Stimulated activated CD4-positive, alpha-beta T cell treated with anti-CD3 and anti-CD28 coated beads, Interleukin-2, amount 100 ng/mL, for 24 hours (primary cell): Measurements from ENCODE around the gene INSL3.

Source experiments
- DNase-seq, 2 donors: peaks; one replicate each; pipeline ENCODE4 v3.0.0-alpha.2; 2020

The INSL3 gene

DNA sequence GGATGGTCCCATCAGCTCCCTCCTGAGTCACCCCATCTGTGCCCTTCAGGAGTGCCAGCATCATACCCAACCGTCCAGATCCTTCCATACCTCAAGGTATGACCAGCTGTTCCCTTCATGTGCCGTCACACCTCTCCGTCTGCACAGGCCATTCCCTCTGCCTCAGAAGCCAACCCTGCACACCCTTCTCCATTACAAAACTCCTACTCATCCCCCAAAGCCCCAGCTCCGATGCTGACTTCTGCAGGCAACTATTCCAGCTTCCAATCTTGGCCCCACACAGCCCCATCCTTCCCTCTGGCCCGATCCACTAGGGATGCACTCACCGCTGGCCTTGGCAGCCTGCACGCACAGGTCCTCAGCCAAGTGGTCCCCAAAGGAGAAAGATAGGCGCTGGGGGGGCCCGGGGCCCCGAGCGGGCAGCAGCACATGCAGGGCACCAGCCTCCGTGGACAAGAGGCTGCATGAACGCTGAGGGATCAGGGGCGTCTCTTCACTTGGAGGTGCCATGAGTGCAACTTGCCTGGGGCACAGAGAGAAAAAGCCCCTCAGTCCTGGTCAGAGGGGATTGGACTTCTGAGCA lies 22.7 kb upstream of the INSL3 start:
- DNase-seq = no peak

DNA sequence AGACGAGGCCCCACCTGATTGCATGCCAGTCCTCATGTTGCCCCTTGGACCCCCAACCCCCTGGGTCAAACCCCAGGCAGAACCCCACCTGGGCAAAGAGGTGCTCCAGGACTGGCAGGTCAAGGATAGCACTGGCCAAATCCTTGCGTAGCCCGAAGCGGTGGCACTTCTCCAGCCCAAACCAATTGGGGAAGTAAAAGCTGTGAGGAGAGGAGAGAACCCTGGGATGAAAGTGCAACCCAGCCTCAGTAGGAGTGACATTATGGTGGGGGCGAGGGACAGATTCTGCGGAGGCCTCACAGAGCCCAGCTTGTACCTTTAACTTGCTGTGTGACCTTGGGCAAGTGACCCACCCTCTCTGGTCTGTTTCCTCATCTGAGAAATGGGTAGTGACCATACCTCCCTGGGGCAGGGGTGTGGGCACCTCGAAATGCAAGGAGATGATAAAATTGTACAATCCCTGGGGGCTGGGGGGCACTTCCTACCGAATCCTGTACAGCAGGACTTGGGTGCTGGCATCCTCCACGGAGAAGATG lies 22.0 kb upstream of the INSL3 start:
- DNase-seq = no peak

DNA sequence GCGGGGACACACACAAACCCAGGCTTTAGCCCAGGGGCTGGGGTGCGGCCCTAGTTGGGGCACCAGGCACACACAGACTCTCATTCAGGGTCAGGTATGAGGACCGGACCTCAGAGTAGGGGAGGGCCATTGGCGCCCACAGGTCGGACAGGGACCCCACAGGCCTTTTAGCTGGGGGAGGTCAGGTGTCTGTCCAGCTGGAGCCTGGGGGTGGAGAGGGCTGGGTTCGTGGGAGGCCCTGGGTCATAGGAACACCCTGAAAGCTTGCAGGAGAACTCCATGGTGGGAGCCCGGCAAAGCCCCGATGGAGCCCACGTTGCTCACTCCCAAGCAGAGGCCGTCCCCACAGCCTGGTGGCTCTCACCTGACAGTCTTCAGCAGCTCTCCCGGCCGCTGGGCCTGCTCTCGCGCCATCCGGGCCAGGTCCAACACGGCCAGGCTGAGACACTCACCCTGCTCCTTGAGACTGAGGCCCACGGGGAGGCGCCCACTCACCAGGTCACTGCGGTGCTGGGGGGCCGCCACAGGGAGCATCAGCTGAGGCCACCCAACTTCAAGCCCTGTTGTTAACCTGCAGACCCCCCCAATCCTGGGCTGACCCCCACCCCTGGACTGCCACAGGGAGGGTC lies 21.5 kb upstream of the INSL3 start:
- DNase-seq = no peak

DNA sequence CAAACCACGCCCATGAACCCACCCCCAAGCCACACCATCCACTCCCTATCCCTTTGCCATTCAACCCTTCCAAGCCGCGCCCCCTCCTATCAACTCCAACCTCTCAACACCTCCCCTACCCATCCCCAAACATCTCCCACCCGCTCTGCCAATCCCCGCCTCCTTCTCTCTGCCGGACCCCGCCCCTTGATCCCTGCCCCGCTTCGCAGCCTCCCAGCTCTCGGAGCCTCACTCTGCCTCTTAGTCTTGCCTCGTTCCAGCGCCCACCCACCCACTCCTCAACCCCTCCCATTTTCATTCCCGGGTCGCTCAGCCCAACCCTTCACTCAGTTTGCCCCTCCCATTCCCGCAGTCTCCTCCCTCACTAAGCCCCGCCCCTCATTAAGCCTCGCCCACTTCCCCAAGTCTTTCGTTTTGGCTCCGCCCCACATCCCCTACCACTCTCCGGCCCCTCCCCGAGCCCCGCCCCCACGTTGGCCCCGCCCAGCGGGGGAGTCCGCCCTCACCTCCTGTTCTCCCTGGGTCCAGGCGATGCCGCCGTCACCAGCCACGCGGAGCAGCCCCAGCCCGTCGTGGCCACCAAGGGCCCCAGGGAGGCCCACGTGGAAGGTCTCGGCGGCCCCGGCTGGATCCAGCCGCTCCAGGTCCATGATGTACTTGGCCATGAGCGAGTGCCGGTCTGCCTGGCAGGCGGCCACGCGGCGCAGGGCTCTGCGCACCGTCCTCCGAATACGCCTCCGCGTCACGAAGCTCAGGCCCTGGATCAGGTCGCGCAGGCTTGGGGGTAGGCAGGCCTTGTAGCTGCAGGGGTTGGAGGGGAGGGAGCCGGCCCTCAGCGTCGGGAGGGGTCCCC lies 20.7 kb upstream of the INSL3 start:
- DNase-seq = peak; percentile 71 to 81

DNA sequence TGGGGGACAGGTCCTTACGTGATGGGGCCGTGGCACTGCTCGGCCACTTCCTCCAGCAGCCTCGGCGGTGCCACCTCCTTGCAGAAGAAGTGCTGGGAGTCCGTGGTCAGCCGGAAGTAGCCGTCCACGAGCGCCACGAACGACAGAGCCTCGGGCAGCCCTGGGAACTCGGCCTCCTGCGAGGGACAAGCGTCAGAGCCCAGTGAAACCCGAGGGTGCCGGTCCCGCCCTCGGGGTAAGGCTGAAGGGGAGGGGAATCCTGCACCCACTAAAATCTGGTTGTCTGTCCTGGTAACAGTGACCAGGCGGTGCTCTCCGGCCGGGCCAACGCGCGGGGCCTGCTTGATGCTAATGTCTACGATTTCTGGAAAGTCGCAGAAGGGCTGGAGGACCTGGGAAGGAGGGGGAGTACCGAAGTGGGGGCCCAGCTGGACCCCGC lies 20.1 kb upstream of the INSL3 start:
- no peak for DNase-seq

DNA sequence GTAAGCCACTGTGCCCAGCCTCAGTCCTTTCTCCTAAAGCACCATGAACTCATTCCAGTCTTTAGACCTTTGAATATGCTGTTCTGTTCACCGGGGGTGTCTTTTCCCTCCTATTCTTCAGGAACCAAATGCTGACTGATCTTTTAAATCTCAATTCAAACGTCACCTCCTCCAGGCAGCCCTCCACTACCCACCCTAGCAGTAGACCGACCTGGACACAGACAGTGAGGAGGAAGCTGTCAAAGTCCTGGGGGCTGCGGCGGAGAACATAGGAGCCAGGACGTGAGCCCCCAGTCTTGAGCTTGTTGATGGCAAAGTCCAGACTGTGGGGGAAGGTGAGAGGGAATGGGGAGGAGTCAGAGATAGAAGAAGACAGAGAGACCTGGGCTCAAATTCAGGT lies 18.7 kb upstream of the INSL3 start:
- DNase-seq = no peak

DNA sequence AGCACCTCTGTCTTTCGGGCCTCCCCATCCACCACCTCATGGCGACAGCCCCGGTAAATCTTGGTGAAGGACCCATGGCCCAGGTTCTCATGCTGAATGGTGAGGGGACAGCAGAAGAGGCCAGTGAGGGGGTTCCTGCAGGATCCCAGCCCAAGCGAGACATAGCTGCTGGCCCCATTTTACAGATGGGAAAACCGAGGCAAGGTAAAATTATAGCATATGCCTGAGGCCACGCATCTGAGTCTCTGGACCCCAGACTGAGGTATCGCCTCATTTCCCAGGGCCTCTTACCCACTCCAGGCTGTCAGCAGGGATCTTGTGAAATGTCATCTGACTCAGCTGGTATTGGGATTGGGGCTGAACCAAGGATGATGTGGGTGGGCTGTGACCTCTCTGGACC lies 16.7 kb upstream of the INSL3 start:
- no peak for DNase-seq

DNA sequence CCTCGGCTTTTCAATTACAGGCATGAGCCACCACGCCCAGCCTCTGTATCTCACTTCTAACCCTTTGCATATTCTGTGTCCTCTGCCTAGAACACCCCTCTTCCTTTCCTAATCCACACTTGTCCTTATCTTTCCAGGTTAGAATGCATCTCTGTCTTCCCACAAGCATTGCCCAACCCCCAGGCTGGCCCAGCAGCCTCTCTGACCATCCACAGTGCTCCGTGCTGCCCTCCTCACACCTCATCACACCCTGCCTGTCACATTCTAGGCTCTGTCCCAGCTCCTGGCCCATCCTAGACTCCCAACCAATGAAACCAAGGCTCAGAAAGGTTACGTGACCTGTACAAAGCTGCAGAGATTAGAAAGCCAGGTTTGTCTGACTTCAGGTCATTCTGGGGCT lies 15.2 kb upstream of the INSL3 start:
- DNase-seq = no peak

DNA sequence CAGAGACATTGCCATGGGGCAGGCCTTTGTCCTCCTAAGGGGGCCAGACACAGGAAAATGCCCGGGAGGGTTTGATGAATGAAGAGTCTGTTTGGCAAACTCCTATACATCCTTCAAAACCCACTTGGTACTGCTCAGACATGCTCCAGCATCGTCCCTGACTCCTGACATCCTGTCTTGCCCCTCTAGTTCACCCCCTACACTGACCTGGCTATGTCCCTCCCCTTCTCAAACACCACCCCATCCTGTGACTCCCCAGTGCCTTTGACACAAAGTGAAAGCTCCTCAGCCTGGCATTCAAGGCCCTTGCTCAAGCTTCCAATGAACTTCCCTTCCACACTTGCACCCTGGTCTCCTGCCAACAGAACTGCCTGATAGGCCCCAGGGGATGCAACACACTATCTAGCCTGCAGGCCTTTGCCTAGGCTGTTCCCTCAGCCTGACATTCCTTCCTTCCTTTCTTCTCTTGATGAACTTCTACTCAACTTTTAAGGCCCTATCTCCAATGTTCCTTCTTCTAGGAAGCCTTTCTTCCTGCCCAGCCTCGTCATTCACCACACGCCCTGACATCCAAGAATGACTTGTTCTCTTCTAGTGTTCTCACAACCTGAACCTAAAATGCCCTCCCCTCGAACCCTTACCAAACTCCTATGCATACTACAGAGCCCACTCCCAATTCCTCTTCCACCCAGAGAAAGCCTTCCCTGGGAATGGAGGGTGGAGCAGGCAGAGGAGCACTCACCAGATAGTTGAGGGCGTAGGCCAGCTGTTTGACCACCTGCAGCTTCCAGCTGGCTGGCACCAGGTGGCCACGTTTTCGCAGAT lies 14.1 kb upstream of the INSL3 start:
- DNase-seq = no peak

DNA sequence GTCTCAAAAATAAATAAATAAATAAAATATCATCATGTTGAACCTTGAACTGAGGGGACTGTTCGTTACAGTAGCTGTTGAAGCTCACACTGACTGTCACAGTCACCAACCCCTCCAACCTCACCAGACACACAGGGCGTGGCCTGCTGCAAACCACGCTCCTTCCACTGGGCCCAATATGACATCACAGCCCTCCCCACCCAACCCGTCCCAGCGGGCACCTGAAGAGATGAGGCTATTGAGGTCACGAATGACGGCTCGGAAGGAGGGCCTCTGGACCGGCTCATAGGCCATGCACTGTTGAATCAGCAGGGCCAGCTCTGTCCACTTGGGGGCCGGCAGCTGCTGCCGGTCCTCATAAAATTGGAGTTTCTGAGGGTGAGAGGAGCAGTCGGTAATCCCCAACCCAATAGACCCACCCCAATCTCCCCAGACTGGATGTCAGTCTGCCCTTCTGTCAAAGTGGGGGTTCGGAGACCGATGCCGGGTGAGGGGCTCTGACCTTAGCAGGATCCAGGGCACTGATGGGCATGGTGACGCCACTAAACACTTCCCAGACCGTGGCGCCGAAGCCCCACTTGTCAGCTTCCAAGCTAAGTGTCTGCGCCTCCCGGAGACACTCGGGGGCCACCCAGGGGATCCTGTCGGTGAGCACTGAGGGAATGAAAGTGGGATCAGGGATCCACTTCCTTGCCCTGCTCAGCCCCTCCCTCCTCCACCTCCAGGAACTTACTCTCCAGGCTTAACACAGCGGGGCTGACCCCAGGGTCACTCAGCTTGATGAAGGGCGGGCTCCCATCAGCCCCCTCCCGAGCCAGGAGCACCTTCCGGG lies 13.2 kb upstream of the INSL3 start:
- no peak for DNase-seq

DNA sequence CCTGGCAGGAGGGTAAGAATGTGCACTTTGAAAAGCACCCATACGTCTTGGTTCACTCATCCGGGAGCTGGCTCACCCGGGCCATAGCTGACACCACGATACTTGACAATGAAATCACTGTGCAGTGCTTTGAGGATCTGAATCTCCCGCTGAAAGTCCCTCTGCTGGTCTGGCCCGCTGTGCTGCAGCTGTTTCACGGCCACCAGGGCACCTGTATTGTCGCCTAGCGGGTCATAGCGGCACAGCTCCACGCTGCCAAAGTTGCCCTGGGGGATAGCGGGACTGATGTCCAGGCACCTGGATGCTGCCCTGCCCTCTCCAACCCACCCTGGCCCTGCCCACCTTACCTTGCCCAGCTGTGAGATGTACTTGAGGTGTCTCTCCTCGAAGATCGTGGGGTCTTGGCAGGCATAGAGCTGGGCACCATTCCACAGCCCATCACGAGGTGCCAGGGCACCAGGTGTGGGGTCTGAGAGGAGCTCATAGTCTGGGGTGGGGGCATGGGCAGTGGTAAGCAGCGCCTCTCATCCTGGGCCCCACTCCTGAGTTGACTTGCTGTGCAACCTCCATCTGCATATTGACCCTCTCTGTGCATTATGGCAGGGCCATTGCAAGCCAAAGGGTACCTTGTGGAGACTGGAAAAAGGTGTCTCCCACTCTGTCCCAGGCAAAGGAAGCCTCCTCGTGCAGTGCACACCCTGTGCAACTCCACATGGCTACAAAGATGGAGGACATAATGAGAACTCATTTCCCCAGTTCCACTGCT lies 11.3 kb upstream of the INSL3 start:
- DNase-seq = no peak

DNA sequence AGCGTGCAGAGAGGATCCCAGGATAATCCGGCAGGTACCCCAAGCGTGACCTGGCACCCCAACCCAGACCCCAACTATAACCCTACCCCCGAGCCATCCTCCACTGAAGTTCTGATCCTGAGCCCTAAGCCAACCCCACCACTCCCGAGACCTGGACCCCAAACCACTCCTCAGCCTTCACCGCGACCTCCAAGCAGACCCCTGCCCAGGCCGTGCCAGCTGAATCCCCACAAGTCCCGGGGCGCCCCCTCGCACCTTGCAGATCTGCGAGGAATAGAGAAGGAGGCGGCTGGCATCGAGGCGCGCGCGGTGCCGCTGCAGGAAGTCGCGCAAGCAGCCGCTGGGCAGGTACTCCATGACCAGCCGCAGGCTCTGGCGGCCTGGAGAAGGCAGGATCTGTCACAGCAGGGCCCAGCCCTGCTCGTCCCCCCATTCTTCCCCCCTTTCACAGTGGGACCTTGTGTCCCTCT lies 10.1 kb upstream of the INSL3 start:
- DNase-seq = no peak

DNA sequence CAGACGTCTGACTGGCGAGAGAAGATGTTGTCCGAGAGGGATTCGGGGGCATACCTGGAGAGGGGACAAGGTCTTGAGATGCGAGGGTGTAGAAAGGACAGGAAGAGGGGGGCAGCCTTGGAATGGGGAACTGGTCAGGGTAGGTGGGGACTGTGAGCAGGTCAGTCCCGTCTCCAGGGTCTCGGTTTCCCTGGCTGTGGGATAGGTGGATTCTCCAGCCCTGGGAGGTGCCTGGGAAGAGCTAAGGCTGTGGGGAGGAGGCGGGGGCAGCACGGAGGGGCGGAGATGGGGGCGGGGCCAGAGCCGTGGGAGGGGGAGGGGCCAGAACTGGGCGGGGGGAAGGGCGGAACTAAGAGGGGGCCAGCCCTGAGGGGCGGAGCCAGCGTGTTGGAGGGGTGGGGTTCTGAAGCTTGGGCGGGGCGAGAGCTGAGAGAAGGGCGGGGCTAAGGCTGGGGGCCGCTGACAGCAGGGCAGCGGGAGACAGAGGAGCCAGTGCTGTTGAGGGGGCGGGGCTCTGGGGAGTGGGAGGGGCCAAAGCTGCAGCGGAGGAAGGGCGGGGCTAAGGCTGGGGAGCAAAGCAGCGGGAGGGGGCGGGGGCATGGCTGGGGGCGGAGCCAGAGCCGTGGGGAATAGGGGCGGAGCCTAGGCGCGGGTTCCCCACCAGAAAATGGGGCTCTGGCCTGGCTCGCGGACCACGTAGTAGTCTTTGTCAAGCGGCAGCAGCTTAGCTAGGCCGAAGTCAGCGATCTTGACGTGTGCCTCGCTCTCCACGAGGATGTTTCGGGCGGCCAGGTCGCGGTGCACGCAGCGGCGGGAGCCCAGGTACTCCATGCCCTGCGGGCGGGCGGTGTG lies 9.5 kb upstream of the INSL3 start:
- peak; percentile 61 to 66 for DNase-seq

DNA sequence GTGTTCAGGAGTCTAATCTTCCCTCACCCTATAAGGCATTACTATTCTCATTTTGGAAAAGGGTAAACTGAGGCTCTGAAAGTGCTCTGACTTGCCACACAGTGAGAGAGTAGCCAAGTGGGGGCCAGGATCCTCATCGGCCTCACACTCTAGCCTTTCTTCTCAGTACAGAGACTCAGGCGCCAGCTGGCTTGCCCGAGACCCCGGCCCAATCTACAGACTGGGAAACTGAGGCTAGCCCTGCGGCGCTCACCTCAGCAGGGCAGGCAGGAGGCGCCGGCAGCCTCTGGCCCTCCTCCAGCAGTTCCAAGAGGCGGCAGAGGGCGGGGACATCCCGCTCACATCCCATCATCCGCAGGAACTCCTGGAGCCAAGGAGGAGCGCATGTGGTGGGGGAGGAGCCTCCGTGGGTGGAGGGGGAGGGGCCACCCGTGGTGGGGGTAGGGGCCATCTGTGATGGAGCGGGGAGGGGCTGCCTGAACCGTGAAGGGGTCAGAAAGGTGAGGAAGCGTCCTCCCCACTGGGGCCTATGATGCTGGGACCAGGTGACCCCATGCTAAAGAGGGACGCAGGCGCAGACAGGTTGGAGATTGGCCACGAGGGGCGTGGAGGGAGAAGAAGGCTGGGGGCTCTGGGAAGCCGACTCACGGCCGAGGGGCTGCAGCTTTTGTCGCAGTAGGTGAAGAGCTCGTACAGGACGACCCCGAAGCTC lies 8.7 kb upstream of the INSL3 start:
- no peak for DNase-seq

DNA sequence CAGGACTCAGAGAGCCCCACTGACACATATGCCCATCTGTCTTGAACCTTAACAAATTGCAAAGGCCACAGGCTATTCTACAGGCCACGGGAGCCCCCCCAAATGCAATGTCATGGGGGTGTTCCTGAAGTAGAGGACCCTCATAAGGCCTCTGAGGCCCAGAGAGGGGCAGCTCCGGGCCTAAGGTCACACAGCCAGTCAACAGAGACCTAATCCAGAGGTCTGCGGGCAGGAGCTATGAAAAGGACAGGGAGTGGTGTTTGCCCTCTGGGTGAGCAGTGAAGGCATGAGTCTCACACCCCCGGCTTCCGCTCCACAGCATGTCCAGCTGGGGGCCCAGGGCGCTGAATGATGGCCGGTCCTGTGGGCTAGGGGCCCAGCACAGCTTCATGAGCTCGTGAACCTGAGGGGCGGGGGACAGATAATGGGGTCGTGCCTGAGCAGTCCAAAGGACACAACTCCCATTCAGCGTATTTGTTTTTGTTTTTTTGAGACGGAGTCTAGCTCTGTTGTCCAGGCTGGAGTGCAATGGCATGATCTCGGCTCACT lies 5.3 kb upstream of the INSL3 start:
- no peak for DNase-seq

DNA sequence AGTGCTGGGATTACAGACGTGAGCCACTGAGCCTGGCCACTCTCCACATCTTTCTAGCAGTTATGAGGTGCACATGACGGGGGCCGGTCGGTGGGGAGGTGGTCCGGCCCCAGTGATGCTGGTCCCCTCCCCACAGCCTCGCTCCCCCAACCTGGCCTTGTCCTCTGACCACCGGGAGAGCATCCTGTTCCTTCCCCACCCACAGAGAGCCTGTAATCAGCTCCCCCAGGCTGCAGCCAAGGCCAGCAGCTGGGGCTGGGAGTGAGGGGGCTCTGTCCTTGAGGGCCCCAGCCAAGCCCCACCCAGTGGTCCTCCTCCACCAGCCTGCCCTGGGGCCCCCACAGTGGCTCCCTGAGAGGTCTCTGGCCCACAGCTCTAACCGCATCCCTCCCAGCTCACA lies 3.0 kb upstream of the INSL3 start:
- no peak for DNase-seq

DNA sequence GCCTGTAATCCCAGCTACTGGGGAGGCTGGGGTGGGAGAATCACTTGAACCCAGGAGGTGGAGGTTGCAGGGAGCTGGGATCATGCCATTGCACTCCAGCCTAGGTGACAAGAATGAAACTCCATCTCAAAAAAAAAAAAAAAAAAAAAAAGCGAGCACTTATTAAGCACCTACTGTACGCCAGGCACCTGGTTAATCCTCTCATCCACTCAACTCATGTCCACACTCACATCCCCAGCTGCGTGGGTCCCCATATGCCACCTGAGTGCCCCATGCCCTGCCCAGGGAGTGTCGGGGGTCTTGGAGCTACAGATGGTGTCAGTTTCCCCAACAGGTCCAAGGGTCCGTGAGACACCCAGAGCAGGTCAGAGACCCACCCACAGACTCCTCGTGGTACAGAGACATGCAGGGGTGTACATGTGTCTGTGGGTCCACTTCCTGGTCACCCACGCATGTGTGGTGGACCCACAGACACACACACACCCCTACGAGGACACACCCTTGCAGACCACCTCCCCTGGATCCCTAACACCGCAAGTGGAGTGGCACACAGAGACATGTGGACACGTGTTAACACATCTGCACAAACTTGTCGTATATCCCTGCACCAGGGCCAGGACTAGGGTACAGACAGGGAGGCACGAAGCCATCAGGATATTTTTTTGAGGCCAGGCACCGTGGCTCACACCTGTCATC lies 3.5 kb downstream of the INSL3 start:
- DNase-seq = no peak

DNA sequence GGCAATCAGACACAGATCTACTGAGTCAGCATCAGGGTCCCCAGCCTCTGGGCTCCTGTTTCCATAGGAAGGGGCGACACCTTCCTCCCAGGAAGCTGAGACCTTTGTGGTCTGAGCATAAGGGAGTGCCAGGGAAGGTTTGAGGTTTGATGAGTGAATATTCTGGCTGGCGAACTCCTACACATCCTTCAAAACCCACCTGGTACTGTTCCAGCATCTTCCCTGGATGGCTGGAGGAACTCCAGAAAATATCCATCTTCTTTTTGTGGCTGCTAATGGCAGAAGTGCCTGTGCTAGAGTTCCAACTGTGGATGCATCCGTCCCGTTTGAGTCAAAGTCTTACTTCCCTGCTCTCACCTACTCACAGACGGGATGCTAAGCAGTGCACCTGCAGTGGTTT lies 9.2 kb downstream of the INSL3 start:
- no peak for DNase-seq

DNA sequence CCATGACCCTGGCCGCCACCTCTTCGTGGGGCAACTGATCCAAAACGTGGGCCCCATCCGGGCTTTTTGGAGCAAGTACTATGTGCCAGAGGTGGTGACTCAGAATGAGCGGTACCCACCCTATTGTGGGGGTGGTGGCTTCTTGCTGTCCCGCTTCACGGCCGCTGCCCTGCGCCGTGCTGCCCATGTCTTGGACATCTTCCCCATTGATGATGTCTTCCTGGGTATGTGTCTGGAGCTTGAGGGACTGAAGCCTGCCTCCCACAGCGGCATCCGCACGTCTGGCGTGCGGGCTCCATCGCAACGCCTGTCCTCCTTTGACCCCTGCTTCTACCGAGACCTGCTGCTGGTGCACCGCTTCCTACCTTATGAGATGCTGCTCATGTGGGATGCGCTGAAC lies 9.6 kb downstream of the INSL3 start:
- no peak for DNase-seq
